Occipital lobe (tissue), 2 donors: Measurements from ENCODE around the gene CAPZA1. TPM values are rescaled to one million over a fixed set of nuclear protein-coding genes. Genes with fewer than 3 reads are reported as not detected.

ENCODE experiments used
- DNase-seq: peaks from one replicate; lab custom pipeline; 2025; lab: John Stamatoyannopoulos, UW
- total RNA-seq: library from RNA; depleted of rRNA; stranded (reverse); fragments of >200 nt; gene quantifications from one replicate; pipeline ENCODE4 v1.2.3, GENCODE V29; 2014

CAPZA1 gene
- total RNA-seq, 1 donor from 2014 or later = 83.3 TPM

GRCh38 chr1:112676543-112676942 is 56.9 kb downstream of the CAPZA1 start:
- no peak for DNase-seq

GRCh38 chr1:112677501-112677900 is 57.9 kb downstream of the CAPZA1 start:
- DNase-seq = no peak

- no peak for DNase-seq
Observed at GRCh38 chr1:112678605-112679004, 59.0 kb downstream of the CAPZA1 start.

DNA sequence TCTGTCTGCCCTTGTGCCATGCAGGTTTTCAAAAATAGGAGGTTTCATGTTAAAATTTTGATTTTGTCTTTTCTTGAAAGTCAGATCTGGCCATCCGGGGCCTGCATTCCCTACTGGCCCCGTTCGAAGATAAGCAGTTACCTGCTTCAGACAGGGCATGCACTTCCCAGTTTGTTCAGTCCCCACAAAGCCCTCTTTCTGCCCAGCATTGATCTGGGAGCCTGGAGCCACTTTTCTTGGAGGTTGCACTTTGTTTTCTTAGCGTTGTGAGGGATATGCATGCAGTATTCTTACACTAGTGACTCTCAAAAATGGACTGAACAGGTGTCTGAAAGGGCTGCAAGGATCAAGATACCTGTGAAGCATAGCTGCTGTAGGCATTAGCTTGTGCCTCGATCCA is 66.3 kb downstream of the CAPZA1 start:
- no peak for DNase-seq

- DNase-seq = no peak
Observed at GRCh38 chr1:112686417-112686816, 66.8 kb downstream of the CAPZA1 start.

DNA sequence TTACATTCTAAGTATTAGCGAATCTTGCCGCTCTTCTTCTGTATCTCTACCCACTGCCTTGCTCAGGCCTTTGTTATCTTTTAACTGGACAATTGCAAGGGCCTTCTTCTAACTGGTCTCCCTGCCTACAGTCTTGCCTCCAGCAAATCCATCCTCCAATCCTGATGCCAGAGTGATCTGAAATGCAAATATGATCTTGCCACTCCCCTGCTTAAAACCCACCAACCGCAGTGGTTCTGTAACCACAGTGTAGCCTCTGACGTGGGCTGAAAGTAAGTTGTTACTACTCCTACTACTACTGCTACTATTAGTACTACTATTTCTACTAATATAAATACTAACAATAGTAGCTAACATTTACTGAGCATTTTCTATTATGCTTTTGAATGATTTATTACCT is 67.2 kb downstream of the CAPZA1 start:
- no peak for DNase-seq

DNA sequence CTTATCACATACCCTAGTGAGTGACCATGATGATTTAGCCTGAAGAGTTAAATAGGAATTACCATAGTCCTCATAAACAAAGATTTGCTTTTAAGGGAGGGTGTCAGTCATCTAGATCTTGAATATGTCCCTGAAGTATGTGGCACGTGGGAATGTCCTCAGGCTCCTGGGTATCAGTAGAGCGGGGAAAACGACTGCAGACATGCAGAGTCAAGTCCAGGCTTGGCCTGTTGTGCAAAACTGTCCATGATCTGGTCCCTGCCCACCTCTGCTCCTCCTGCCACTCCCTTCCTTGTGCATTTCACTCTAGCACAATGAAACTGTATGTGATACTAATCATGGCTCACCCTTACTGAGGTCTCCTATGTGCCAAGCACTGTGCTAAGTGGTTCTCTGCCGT is 67.7 kb downstream of the CAPZA1 start:
- no peak for DNase-seq

GRCh38 chr1:112687785-112688496 is 68.3 kb downstream of the CAPZA1 start:
- no peak for DNase-seq

DNA sequence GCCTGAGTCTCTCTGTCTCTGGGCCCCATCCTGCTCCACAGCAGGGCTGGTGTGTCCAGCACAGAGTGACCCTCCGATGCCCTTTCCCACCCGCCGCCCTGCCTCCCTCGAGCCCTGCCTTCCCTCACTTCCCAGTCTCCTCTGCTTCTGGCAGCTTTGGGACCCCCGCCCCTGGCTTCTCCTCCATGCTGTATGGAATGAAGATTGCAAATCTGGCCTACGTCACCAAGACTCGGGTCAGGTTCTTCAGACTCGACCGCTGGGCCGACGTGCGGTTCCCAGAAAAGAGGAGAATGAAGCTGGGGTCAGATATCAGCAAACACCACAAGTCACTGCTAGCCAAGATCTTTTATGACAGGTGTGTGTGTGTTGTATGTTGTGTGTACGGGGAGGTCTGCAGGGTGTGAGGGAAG is 69.2 kb downstream of the CAPZA1 start:
- no peak for DNase-seq

DNA sequence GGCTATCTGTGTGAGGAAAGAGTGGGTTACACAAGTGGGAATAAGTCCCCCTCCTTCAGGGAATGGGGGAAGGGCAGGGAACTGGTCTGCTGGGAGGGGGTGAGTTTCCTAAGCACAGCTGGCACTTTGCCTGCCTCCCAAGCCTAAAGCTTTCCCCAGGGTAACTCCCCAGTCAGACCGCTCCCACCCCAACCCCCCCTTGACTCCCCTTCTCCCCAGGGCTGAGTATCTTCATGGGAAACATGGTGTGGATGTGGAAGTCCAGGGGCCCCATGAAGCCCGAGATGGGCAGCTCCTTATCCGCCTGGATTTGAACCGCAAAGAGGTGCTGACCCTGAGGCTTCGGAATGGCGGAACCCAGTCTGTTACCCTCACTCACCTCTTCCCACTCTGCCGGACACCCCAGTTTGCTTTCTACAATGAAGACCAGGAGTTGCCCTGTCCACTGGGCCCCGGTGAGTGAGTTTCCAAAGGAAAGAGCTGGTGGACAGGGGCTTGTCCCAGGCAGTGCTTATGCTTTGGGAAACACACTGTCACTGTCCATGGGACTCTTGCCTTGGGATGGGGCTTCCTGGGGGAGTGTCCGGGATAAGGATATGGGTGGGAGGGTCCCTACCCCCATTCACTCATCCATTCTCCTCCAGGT is 69.7 kb downstream of the CAPZA1 start:
- DNase-seq = no peak

GRCh38 chr1:112689842-112690237 is 70.2 kb downstream of the CAPZA1 start:
- no peak for DNase-seq

DNA sequence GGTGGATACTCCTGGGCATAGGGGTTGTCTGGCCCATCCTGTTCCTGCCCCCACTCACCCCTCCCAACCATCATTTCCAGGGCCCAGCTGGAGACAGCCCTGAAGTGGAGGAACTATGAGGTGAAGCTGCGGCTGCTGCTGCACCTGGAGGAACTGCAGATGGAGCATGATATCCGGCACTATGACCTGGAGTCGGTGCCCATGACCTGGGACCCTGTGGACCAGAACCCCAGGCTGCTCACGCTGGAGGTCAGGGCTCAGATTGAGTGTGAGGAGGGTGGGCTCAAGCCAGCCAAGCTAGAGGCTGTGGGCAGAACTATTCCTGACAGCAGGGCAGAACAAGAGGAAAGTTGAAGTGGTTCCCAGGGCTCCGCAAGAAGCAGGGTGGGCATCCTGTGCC is 73.0 kb downstream of the CAPZA1 start:
- no peak for DNase-seq

GRCh38 chr1:112693821-112694220 is 74.2 kb downstream of the CAPZA1 start:
- DNase-seq = no peak

- no peak for DNase-seq
Observed at GRCh38 chr1:112694363-112694929, 74.8 kb downstream of the CAPZA1 start.

- DNase-seq = no peak
Observed at GRCh38 chr1:112695276-112695675, 75.6 kb downstream of the CAPZA1 start.

DNA sequence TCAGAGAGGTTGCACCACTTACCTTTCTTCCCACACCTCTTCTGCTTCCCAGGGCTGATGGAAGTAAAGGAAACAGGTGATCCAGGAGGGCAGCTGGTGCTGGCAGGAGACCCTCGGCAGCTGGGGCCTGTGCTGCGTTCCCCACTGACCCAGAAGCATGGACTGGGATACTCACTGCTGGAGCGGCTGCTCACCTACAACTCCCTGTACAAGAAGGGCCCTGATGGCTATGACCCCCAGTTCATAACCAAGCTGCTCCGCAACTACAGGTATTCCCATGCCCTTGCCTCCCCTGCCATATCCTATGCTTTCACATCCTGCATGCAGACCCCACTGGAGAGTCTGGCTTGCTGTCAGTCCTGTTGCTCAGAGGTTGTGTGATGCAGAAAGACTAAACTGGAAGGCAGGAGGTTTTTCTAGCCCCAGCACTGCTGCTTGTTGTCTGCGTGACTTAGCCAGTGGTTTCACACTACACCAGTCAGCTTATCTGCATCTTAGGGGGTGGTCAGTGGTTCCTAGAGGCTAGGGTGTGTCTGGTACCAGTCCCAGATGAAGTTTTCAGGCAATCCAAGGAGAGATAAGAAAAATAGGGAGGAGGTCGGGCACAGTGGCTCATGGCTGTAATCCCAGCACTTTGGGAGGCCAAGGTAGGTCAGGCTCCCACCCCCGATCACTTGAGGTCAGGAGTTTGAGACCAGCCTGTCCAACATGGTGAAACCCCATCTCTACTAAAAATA is 77.1 kb downstream of the CAPZA1 start:
- no peak for DNase-seq

GRCh38 chr1:112697781-112698201 is 78.2 kb downstream of the CAPZA1 start:
- DNase-seq = no peak

DNA sequence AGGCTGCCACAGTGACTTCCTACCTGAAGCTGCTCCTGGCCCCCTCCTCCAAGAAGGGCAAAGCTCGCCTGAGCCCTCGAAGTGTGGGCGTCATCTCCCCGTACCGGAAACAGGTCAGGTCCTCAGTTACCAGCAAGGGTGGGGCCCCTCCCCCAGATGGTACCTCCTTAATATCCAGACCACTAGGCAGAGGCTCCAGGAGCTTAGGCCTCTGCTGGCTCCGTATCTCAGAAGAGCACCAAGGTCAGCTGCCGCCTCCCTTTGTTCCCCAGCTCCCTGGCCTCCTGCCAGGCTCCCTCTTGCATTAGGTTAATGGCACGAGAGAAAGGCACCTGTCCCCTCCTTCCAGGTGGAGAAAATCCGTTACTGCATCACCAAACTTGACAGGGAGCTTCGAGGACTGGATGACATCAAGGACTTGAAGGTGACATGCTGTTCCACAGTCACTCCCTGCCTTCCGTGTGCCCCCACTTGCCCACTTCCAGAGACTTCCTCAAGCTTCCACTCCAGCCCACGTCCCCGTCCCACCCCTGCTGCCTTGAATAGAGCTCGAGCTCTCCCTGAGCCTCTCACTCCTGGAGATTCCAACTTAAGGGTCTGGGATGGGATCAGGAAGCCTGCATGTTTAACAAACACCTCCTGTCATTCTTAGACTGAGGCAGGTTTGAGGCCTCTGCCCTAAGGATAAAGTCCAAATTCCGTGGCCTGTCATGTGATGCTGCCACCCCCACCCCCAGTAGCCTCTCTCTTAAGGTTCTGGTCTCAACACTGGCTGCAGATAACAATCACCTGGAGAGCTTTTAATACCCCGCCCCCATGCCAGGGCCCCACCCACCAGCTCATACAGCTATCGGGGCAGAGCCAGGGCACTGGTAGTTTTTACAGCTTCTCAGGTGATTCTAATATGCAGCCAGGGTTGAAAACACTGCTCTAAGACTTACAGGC is 79.0 kb downstream of the CAPZA1 start:
- DNase-seq = no peak

GRCh38 chr1:112699425-112700144 is 80.0 kb downstream of the CAPZA1 start:
- no peak for DNase-seq
